Measurements from ENCODE around the gene TYR.
"Not testable (repeated sequence)": the region's sequence is repeated elsewhere in the genome, so short reads cannot be mapped to it uniquely, and the experiment has no call there.

DNA sequence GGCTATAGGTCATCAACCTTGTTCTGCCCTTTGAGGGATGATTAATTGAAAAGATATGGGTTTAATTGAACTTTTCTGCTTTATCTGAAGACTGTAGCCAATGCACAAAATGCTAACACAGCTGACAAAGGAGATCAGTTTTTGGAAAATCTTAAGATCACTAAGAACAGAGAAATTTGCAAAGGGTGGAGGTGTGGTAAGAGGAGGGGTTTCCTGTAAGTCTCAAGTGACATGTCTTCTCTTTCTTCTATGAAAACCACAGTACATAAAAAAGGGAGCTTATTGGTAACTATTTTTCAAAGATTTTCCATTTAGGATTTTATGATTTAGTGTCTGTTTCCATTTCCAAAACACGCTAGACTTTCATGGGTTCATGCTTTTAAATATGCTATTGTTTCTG lies 108.9 kb downstream of the TYR start:
- TF ChIP-seq, protein P1, sequence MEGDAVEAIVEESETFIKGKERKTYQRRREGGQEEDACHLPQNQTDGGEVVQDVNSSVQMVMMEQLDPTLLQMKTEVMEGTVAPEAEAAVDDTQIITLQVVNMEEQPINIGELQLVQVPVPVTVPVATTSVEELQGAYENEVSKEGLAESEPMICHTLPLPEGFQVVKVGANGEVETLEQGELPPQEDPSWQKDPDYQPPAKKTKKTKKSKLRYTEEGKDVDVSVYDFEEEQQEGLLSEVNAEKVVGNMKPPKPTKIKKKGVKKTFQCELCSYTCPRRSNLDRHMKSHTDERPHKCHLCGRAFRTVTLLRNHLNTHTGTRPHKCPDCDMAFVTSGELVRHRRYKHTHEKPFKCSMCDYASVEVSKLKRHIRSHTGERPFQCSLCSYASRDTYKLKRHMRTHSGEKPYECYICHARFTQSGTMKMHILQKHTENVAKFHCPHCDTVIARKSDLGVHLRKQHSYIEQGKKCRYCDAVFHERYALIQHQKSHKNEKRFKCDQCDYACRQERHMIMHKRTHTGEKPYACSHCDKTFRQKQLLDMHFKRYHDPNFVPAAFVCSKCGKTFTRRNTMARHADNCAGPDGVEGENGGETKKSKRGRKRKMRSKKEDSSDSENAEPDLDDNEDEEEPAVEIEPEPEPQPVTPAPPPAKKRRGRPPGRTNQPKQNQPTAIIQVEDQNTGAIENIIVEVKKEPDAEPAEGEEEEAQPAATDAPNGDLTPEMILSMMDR (conservative IDR thresholded peaks at IDR 0.05): not testable (repeated sequence)
- TF ChIP-seq EZH2 (IDR thresholded peaks at IDR 0.05; ENCODE audit: low read depth): not testable (repeated sequence)

All from PC-9 (cell line).